HG03159 (cell line): ENCODE results near the gene NBEA.
"Not testable (repeated sequence)": the region's sequence is repeated elsewhere in the genome, so short reads cannot be mapped to it uniquely, and the experiment has no call there.

Experiments used
- ATAC-seq: cut with Tn5 transposase; IDR thresholded peaks from one replicate; pipeline ENCODE4 v1.9.1; 2021; ENCODE audit warnings: mild to moderate bottlenecking, moderate library complexity; ENCODE audit not compliant: unreplicated experiment

The NBEA gene

GRCh38 chr13:34941835-34942731 lies at the start of gene NBEA:
NBEA (plus strand) TSS chr13:34942270; CDS start chr13:34942821, 551 bp downstream.
- ATAC-seq = peak; percentile 71

- ATAC-seq = no peak
These were observed 47.3 kb upstream of the NBEA start for GRCh38 chr13:34894756-34895155.

- no peak for ATAC-seq
These were observed 44.9 kb upstream of the NBEA start for GRCh38 chr13:34897220-34897619.

- no peak for ATAC-seq
These were observed 42.2 kb upstream of the NBEA start for GRCh38 chr13:34899888-34900287.

- no peak for ATAC-seq
These were observed 41.8 kb upstream of the NBEA start for GRCh38 chr13:34900288-34900739.

- no peak for ATAC-seq
These were observed 40.5 kb upstream of the NBEA start for GRCh38 chr13:34901572-34901971.

GRCh38 chr13:34911159-34911558 lies 30.9 kb upstream of the NBEA start:
- no peak for ATAC-seq

GRCh38 chr13:34913040-34913439 lies 29.0 kb upstream of the NBEA start:
- ATAC-seq = no peak

- ATAC-seq = no peak
These were observed 27.7 kb upstream of the NBEA start for GRCh38 chr13:34914416-34914815.

GRCh38 chr13:34926508-34926907 lies 15.6 kb upstream of the NBEA start:
- ATAC-seq = no peak

GRCh38 chr13:34928676-34929075 lies 13.4 kb upstream of the NBEA start:
- ATAC-seq = not testable (repeated sequence)

- ATAC-seq = no peak
These were observed 10.5 kb upstream of the NBEA start for GRCh38 chr13:34931572-34931971.

GRCh38 chr13:34933349-34933748 lies 8.7 kb upstream of the NBEA start:
- ATAC-seq = no peak

GRCh38 chr13:34933786-34934185 lies 8.3 kb upstream of the NBEA start:
- ATAC-seq = no peak

- no peak for ATAC-seq
These were observed 6.2 kb upstream of the NBEA start for GRCh38 chr13:34935841-34936240.

- no peak for ATAC-seq
These were observed 2.3 kb upstream of the NBEA start for GRCh38 chr13:34939771-34940170.

GRCh38 chr13:34941436-34941834 lies 635 bp upstream of the NBEA start:
- ATAC-seq = no peak

- peak; percentile 18 for ATAC-seq
These were observed 814 bp downstream of the NBEA start for GRCh38 chr13:34942732-34943435.

GRCh38 chr13:34943436-34944273 lies 1.6 kb downstream of the NBEA start:
- no peak for ATAC-seq

- no peak for ATAC-seq
These were observed 2.2 kb downstream of the NBEA start for GRCh38 chr13:34944274-34944634.

GRCh38 chr13:34944751-34945150 lies 2.7 kb downstream of the NBEA start:
- no peak for ATAC-seq
